Measurements from ENCODE around the gene PLA2G6. TPM values are rescaled to one million over a fixed set of nuclear protein-coding genes. Genes with fewer than 3 reads are reported as not detected.
A peak's percentile ranks its signal among the peaks of the same experiment; 100 is the strongest.

The PLA2G6 gene
- total RNA-seq, 1 experiment from 2014 or later, result 29.9 TPM

- TF ChIP-seq, protein P1, sequence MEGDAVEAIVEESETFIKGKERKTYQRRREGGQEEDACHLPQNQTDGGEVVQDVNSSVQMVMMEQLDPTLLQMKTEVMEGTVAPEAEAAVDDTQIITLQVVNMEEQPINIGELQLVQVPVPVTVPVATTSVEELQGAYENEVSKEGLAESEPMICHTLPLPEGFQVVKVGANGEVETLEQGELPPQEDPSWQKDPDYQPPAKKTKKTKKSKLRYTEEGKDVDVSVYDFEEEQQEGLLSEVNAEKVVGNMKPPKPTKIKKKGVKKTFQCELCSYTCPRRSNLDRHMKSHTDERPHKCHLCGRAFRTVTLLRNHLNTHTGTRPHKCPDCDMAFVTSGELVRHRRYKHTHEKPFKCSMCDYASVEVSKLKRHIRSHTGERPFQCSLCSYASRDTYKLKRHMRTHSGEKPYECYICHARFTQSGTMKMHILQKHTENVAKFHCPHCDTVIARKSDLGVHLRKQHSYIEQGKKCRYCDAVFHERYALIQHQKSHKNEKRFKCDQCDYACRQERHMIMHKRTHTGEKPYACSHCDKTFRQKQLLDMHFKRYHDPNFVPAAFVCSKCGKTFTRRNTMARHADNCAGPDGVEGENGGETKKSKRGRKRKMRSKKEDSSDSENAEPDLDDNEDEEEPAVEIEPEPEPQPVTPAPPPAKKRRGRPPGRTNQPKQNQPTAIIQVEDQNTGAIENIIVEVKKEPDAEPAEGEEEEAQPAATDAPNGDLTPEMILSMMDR (IDR thresholded peaks at IDR 0.05), result no peak
- no peak for TF ChIP-seq ZNF138 (CRISPR knock-in tag; conservative IDR thresholded peaks at IDR 0.05)
- TF ChIP-seq, protein P2, sequence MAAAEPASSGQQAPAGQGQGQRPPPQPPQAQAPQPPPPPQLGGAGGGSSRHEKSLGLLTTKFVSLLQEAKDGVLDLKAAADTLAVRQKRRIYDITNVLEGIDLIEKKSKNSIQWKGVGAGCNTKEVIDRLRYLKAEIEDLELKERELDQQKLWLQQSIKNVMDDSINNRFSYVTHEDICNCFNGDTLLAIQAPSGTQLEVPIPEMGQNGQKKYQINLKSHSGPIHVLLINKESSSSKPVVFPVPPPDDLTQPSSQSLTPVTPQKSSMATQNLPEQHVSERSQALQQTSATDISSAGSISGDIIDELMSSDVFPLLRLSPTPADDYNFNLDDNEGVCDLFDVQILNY (CRISPR knock-in tag; IDR thresholded peaks at IDR 0.05), result no peak
- no peak for TF ChIP-seq NFYB (CRISPR knock-in tag; conservative IDR thresholded peaks at IDR 0.05; ENCODE audit: low read depth)
- no peak for TF ChIP-seq CREB1 (CRISPR knock-in tag; IDR thresholded peaks at IDR 0.05)
- no peak for TF ChIP-seq NR3C1 (CRISPR knock-in tag; conservative IDR thresholded peaks at IDR 0.05; ENCODE audit: low read depth)
- TF ChIP-seq GTF2I (CRISPR knock-in tag; conservative IDR thresholded peaks at IDR 0.05), result no peak
- TF ChIP-seq RORB (CRISPR knock-in tag; IDR thresholded peaks at IDR 0.05), result no peak
Measured at GRCh38 chr22:38203855-38204514, 22.4 kb upstream of the PLA2G6 start (continued).

GRCh38 chr22:38203090-38203810 is 21.6 kb upstream of the PLA2G6 start:
- peak overlapping the region; percentile 83 for H3K4me3 Mint-ChIP-seq
- peaks cover 12% of the 10 kb centered on the region for H3K4me1 Mint-ChIP-seq
- ChIA-PET POLR2A (interaction anchor here (0.7 to 1.0 kb wide), 2 partner anchors 11 to 21 kb away, joined by 3 to 5 read pairs; partner anchors contain the start of gene PLA2G6), CTCF (interaction anchor here (0.6 to 2.1 kb wide), 8 partner anchors 12 to 151 kb away, joined by 3 to 10 read pairs (median 6); no protein-coding TSS in a partner anchor)
- H3K27ac Mint-ChIP-seq, result no peak overlapping the region
- DNase-seq (ENCODE audit: low spot score) (peak; percentile 56), ATAC-seq (peak; percentile 56)
- H3K36me3 Mint-ChIP-seq, result no peaks in the 10 kb centered on the region
- H3K9me3 Mint-ChIP-seq, result no peaks in the 10 kb centered on the region
- peaks cover 54% of the 10 kb centered on the region for H3K27me3 Mint-ChIP-seq (ENCODE audit: low read depth)
- TF ChIP-seq, protein P1 (IDR thresholded peaks at IDR 0.05), result no peak
- no peak for TF ChIP-seq JAZF1 (CRISPR knock-in tag; IDR thresholded peaks at IDR 0.05)
- TF ChIP-seq NFE2L1 (CRISPR knock-in tag; IDR thresholded peaks at IDR 0.05), result no peak
- TF ChIP-seq, protein P3, sequence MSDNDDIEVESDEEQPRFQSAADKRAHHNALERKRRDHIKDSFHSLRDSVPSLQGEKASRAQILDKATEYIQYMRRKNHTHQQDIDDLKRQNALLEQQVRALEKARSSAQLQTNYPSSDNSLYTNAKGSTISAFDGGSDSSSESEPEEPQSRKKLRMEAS (CRISPR knock-in tag; IDR thresholded peaks at IDR 0.05), result no peak
- TF ChIP-seq NR2C2 (CRISPR knock-in tag; IDR thresholded peaks at IDR 0.05), result no peak
- 0 out of 2 replicates have a peak, but pooled peaks have one; percentile 43 for TF ChIP-seq HMGXB4 (CRISPR knock-in tag; IDR thresholded peaks at IDR 0.05)

GRCh38 chr22:38202437-38203089 is 20.9 kb upstream of the PLA2G6 start:
- Mint-ChIP-seq H3K36me3 (no peaks in the 10 kb centered on the region), H3K4me1 (peaks cover 12% of the 10 kb centered on the region), H3K9me3 (no peaks in the 10 kb centered on the region), H3K27me3 (ENCODE audit: low read depth) (peaks cover 54% of the 10 kb centered on the region), H3K27ac (no peak overlapping the region), H3K4me3 (peak overlapping the region; percentile 83)
- ChIA-PET CTCF (interaction anchor here (1.1 to 2.2 kb wide), 8 partner anchors 12 to 172 kb away, joined by 5 to 18 read pairs (median 6); no protein-coding TSS in a partner anchor), POLR2A (interaction anchor here (0.6 to 1.8 kb wide), 2 partner anchors 21 to 439 kb away, joined by 4 to 8 read pairs; partner anchors contain the start of gene PLA2G6)
- ATAC-seq, result peak; percentile 10
- peak; percentile 50 for DNase-seq (ENCODE audit: low spot score)
- TF ChIP-seq USF2 (CRISPR knock-in tag; IDR thresholded peaks at IDR 0.05) (peak; percentile 91), FOXK1 (CRISPR knock-in tag; IDR thresholded peaks at IDR 0.05) (peak; percentile 68; the same call in 1 of the 2 replicates), MYBL2 (CRISPR knock-in tag; IDR thresholded peaks at IDR 0.05) (no peak), IRF2 (CRISPR knock-in tag; IDR thresholded peaks at IDR 0.05; ENCODE audit: borderline replicate concordance, low read depth) (no peak), TCF7 (CRISPR knock-in tag; IDR thresholded peaks at IDR 0.05; ENCODE audit: low read depth) (no peak), ZNF121 (CRISPR knock-in tag; IDR thresholded peaks at IDR 0.05) (peak; percentile 57; the same call in 1 of the 2 replicates)
- TF ChIP-seq, protein P4, sequence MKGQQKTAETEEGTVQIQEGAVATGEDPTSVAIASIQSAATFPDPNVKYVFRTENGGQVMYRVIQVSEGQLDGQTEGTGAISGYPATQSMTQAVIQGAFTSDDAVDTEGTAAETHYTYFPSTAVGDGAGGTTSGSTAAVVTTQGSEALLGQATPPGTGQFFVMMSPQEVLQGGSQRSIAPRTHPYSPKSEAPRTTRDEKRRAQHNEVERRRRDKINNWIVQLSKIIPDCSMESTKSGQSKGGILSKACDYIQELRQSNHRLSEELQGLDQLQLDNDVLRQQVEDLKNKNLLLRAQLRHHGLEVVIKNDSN (CRISPR knock-in tag; IDR thresholded peaks at IDR 0.05), result peak; percentile 88
